NCI-H128 (cell line): ENCODE results near the gene SEMA3D.

Experiments used
- DNase-seq: peaks from one replicate; lab custom pipeline; 2025; ENCODE audit not compliant: unreplicated experiment; lab: John Stamatoyannopoulos, UW

Gene SEMA3D

GRCh38 chr7:85039196-85039923 is 147.5 kb downstream of the SEMA3D start:
- DNase-seq, result no peak

GRCh38 chr7:85038466-85038865 is 148.4 kb downstream of the SEMA3D start:
- no peak for DNase-seq

DNA sequence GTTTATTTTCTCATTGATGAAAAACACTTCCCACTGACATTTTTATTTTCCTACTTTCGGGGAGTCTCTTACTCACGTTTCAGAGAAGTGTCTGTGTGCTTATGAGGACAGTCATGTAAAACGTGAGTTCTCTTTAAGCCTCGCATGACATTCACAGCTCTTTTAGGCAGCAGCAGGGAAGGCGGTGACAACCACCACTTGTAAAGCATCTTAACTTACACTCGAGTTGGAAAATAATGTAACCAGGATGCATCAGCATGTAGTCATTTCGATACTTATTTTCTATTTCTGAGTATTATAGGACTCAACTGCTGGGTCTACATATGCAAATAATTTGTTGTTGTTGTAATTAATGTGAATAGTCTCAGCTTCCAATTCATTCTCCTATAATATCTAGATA is 153.6 kb downstream of the SEMA3D start:
- DNase-seq, result no peak

- DNase-seq, result no peak
These were observed 155.4 kb downstream of the SEMA3D start for GRCh38 chr7:85031475-85031874.

DNA sequence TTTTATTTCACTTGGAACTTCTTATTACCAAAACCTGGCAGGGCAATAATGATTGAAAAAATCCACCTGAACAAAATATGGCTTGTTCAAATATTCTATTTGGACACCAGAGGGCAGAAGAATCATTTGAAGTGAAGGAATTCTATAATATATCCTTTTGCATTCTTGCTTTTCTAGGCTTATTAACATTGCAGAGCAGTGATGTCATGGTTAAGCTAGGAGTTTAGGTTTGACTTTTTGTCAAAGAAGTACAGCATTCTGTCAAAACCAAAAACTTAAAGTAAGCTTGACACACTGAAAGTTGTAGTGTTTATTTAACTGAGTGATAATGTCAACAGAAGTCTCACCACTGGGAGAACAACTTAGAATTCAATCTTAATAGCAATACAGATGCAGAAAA is 156.0 kb downstream of the SEMA3D start:
- DNase-seq, result no peak

DNA sequence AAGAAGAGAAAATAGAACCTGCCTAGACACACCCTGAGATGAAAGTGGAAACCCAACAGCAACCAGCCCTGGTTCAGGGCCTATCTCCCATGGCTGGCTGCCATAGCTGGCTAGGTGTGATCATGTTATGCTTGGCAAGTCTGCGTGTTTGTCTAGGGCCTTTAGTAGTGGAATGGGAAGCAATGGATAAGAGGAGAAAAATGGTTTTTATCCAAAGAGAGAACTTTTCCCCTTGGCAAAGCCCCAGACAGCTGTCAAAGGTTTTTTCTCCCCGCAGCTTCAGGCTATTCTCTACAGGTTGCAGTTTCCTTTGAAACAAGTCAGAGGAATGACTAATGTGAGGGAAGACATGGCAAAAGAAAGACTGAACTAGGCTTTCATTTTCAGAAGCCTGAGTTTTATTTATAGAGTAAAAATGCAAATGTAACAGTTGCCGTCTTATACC is 161.5 kb downstream of the SEMA3D start:
- DNase-seq, result no peak

- DNase-seq, result no peak
These were observed 162.9 kb downstream of the SEMA3D start for GRCh38 chr7:85023916-85024315.

DNA sequence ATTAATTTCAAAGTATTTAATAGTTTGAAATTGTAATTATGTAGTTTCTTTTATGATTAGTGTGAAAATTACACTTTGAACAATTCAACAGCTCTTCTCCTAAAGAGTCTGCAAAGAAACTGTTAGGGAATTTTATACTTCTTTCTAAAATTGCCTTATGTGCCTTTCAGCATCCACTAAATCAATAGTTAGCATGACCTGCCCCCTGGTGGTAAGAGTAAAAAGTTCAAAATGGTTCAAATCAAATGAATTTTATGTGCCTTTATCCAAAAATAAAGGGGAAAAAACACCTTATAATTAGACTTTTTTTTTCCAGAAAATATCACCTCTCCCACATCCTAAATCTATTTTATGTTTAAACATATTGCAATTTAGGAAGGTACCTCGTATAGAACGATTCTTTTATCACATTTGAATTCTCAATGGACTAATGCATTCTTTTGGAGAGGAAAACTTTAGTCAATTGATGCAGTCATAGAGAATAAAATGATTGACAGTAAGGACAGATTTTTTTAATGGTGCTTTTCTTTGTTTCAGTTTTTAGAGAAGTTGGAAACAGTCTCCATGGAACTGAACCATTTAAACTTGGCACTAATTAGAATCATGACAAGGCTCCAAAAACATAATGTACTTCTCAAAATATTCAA is 163.7 kb downstream of the SEMA3D start:
- peak; percentile 24 for DNase-seq

DNA sequence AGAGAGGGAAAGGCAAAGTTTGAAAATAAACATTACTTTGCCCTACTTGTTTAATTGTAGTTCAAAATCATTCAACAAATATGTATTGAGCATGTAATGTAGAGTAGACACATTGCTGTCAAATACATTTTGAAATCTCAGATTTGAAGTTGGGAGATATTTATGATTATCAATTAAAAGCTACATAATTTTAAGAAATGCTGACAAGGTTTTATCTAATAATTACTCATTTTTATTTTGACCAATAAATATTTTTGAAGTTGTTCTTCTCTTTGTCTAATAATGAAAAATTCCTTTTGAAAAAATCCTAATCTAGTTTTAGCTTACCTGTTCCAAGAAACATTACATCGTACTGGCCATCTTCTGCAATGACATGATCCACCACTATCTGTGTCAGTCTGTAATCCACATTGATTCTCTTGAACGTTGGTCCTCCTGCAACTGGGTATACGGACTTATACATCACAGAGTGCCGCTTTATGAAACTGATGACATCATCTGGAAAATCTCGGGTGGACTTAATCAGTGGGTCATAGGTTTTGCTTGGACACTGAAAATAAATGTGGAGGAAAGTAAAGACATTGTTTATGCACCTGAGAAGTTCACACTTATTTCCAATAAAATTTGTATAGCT is 164.7 kb downstream of the SEMA3D start:
- no peak for DNase-seq

- no peak for DNase-seq
These were observed 165.7 kb downstream of the SEMA3D start for GRCh38 chr7:85021101-85021704.

DNA sequence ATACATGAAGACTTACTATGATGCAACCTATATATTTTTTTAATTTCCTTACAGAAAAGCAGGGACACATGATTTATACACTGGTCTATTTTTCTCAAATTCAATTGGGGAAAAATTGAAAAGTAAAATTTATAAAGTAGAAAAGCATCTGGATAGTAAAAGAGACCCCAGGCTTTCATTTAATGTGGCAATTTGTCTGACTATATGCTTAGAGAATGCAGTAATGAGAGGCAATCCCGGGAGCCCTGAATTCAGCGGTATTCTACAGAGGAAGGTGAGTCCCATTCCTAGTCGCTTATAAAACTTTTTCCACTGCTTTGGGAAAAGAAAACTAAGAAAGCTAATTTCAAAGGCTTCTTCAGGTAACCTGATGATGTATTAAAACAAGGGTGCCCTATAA is 167.1 kb downstream of the SEMA3D start:
- no peak for DNase-seq

GRCh38 chr7:85019176-85019575 is 167.7 kb downstream of the SEMA3D start:
- DNase-seq, result no peak

- DNase-seq, result no peak
These were observed 168.4 kb downstream of the SEMA3D start for GRCh38 chr7:85018498-85018897.

GRCh38 chr7:85016286-85016685 is 170.6 kb downstream of the SEMA3D start:
- no peak for DNase-seq

DNA sequence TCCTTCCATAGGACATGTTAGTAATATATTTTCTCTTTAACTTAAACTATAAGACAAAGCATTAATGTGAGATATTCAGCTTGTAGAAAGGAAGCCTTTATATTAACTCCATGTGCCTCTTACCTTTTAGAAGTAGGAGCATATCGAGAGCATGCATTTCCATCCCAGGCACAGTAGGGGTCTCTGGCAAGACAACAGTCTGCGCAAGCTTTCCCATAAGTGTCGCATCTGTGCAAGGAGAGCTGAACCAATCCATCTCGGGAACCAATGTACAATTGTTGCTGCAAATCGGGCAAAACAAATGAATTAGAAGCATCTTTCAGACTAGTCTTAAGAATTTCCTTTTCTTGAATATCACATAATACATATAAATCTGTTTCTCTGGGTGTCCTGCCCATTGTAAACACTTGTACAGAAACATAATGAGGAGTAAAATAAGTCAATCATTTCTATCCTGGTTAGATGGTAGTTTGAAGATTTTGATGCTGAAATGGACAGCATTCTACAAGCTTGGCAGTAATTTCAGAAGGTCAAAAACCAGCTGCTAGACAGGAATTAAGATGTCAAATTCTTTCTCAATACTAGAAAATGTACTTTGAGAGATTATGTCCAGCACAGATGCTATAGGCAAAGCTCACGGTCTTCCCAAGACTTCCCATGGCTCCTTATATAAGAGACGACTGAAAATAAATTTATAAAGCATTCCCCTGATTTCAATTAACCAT is 171.8 kb downstream of the SEMA3D start:
- DNase-seq, result no peak

- no peak for DNase-seq
These were observed 175.7 kb downstream of the SEMA3D start for GRCh38 chr7:85011127-85011526.

DNA sequence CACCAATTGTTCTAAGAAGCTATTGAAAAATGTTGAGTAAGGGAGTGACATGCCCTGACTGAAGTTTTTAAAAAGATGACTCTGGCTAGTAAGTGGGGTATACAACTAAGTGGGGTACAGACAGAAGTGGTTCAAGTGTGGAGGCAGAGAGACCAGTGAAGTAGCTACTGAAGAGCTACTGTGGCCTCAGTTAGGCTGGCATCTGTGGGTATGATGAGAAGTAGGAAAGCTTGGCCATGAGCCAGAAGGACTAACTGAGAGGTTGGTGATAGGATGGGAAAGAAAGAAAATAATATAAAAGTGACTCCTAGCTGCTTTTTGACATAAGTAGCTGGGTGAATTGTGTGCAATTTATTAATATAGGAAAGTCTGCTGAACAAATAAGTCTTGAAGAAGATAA is 176.6 kb downstream of the SEMA3D start:
- DNase-seq, result no peak

- no peak for DNase-seq
These were observed 180.1 kb downstream of the SEMA3D start for GRCh38 chr7:85006754-85007153.

DNA sequence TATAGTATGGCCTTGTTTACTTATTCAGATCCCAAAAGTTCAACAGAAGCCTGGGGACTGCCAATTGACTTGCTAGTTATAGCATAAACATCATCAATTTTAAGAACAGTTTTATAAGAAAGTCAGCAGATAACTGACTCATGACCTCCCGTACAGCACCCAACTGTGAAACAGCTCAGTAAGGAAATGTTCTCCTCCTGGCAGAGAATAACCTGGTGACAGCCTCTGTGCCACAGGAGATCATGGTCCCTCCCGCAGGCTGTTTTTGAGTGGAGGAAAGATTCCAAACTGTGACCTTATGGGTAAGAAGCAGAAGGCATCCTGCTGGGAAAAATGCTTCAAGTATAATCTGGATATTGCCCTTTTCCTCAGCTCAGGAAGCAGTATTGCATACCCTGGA is 182.5 kb downstream of the SEMA3D start:
- DNase-seq, result no peak

DNA sequence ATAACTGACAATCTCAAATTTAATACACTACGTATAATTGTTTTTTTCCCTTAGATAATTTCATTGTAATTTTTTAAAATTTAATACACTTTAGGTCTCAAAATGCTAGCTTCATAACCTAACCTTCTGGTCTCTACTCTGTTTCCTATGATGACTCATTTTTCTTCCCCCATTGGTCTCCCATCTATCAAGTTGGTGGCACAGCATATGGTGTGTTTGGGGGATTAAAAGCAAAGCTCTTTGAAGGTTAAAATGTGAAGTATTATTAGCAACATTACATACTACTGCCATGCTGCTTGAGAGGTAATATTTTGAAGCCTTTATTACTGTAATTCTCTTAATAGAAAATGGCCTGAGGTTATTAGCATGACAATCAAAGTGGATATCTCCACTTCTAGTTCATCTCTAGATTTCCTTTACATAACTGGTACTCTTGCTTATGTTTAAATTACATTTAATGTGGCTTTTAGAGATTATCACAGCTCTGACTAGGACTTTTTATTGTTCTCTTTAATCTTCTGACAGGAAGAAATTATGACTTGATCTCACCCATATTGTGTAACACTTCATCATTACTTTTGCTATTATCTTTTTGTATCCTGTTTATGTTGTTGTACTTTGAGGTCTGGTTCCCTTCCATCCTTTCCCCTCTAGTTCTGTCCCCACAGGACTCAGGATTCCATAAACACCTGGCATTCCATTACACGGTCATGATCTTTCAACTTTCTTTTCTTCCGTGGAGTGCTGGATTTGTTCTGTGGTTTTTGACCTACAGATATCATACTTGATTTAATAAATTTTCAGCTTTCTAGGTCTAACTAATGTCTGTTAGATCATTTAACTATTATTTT is 185.1 kb downstream of the SEMA3D start:
- no peak for DNase-seq
